Measurements from ENCODE around the gene KRT32. TPM values are rescaled to one million over a fixed set of nuclear protein-coding genes. Genes with fewer than 3 reads are reported as not detected.
"Not testable (repeated sequence)": the region's sequence is repeated elsewhere in the genome, so short reads cannot be mapped to it uniquely, and the experiment has no call there.

The KRT32 gene
- total RNA-seq, 1 experiment from 2014 or later: not detected

GRCh38 chr17:41428591-41429291 lies 38.4 kb downstream of the KRT32 start:
- H3K4me3 ChIP-seq: no peak overlapping the region
- H3K36me3 ChIP-seq: no peaks in the 10 kb centered on the region
- H3K9me3 ChIP-seq: no peaks in the 10 kb centered on the region; the same call in 1 of the 2 replicates
- H3K27me3 ChIP-seq: no peaks in the 10 kb centered on the region
- DNase-seq: no peak

GRCh38 chr17:41424111-41424635 lies 43.0 kb downstream of the KRT32 start, which contains the start of gene KRT37:
Gene KRT37 (minus strand): TSS chr17:41424585. CDS start chr17:41424523, 62 bp downstream.
- Histone ChIP-seq H3K9me3 (no peaks in the 10 kb centered on the region; the same call in 1 of the 2 replicates), H3K4me3 (no peak within 1 kb of the TSS), H3K27me3 (no peaks in the 10 kb centered on the region), H3K36me3 (no peaks in the 10 kb centered on the region)
- no peak for DNase-seq

- DNase-seq, H3K36me3 ChIP-seq, H3K9me3 ChIP-seq, H3K4me3 ChIP-seq, H3K27me3 ChIP-seq: not testable (repeated sequence)
Measured at GRCh38 chr17:41422586-41422985, 44.6 kb downstream of the KRT32 start.

- no peaks in the 10 kb centered on the region for H3K27me3 ChIP-seq
- H3K4me3 ChIP-seq: no peak overlapping the region
- H3K9me3 ChIP-seq: no peaks in the 10 kb centered on the region; the same call in 1 of the 2 replicates
- no peaks in the 10 kb centered on the region for H3K36me3 ChIP-seq
- DNase-seq: no peak
Measured at GRCh38 chr17:41421617-41422016, 45.6 kb downstream of the KRT32 start.

GRCh38 chr17:41421116-41421515 lies 46.1 kb downstream of the KRT32 start:
- Histone ChIP-seq H3K4me3 (no peak overlapping the region), H3K9me3 (no peaks in the 10 kb centered on the region; the same call in 1 of the 2 replicates), H3K36me3 (no peaks in the 10 kb centered on the region), H3K27me3 (no peaks in the 10 kb centered on the region)
- DNase-seq: no peak

GRCh38 chr17:41420134-41420533 lies 47.1 kb downstream of the KRT32 start:
- no peaks in the 10 kb centered on the region for H3K27me3 ChIP-seq
- H3K4me3 ChIP-seq: no peak overlapping the region
- peak; percentile 56 for DNase-seq
- no peaks in the 10 kb centered on the region; the same call in 1 of the 2 replicates for H3K9me3 ChIP-seq
- H3K36me3 ChIP-seq: no peaks in the 10 kb centered on the region

- Histone ChIP-seq H3K4me3 (no peak overlapping the region), H3K9me3 (no peaks in the 10 kb centered on the region; the same call in 1 of the 2 replicates), H3K27me3 (no peaks in the 10 kb centered on the region), H3K36me3 (no peaks in the 10 kb centered on the region)
- no peak for DNase-seq
Measured at GRCh38 chr17:41419716-41420115, 47.5 kb downstream of the KRT32 start.

- Histone ChIP-seq H3K9me3 (no peaks in the 10 kb centered on the region), H3K27me3 (no peaks in the 10 kb centered on the region), H3K36me3 (no peaks in the 10 kb centered on the region), H3K4me3 (no peak overlapping the region)
- DNase-seq: no peak
Measured at GRCh38 chr17:41418116-41418860, 48.9 kb downstream of the KRT32 start.

- H3K9me3 ChIP-seq: no peaks in the 10 kb centered on the region
- no peaks in the 10 kb centered on the region for H3K27me3 ChIP-seq
- no peaks in the 10 kb centered on the region for H3K36me3 ChIP-seq
- H3K4me3 ChIP-seq: no peak overlapping the region
- DNase-seq: no peak
Measured at GRCh38 chr17:41417576-41418015, 49.6 kb downstream of the KRT32 start.

- no peak overlapping the region for H3K4me3 ChIP-seq
- no peaks in the 10 kb centered on the region for H3K27me3 ChIP-seq
- H3K36me3 ChIP-seq: no peaks in the 10 kb centered on the region
- no peak for DNase-seq
- H3K9me3 ChIP-seq: no peaks in the 10 kb centered on the region
Measured at GRCh38 chr17:41417127-41417526, 50.1 kb downstream of the KRT32 start.

- no peak for DNase-seq
- no peaks in the 10 kb centered on the region for H3K9me3 ChIP-seq
- H3K36me3 ChIP-seq: no peaks in the 10 kb centered on the region
- no peak overlapping the region for H3K4me3 ChIP-seq
- no peaks in the 10 kb centered on the region for H3K27me3 ChIP-seq
Measured at GRCh38 chr17:41416479-41416878, 50.7 kb downstream of the KRT32 start.

- Histone ChIP-seq H3K36me3 (no peaks in the 10 kb centered on the region), H3K27me3 (no peaks in the 10 kb centered on the region), H3K9me3 (no peaks in the 10 kb centered on the region), H3K4me3 (no peak overlapping the region)
- peak; percentile 91 for DNase-seq
Measured at GRCh38 chr17:41415833-41416335, 51.3 kb downstream of the KRT32 start.

- Histone ChIP-seq H3K27me3 (no peaks in the 10 kb centered on the region), H3K9me3 (no peaks in the 10 kb centered on the region), H3K36me3 (no peaks in the 10 kb centered on the region), H3K4me3 (no peak overlapping the region)
- DNase-seq: no peak
Measured at GRCh38 chr17:41415411-41415810, 51.8 kb downstream of the KRT32 start.

GRCh38 chr17:41413982-41414381 lies 53.2 kb downstream of the KRT32 start:
- no peak for DNase-seq
- no peaks in the 10 kb centered on the region for H3K36me3 ChIP-seq
- H3K9me3 ChIP-seq: no peaks in the 10 kb centered on the region

GRCh38 chr17:41413353-41413957 lies 53.7 kb downstream of the KRT32 start:
- H3K36me3 ChIP-seq: no peaks in the 10 kb centered on the region
- DNase-seq: no peak

More at GRCh38 chr17:41413982-41414381, 53.2 kb downstream of the KRT32 start:
- H3K4me3 ChIP-seq: no peak overlapping the region
- H3K27me3 ChIP-seq: no peaks in the 10 kb centered on the region

GRCh38 chr17:41411072-41411840 lies 55.9 kb downstream of the KRT32 start:
- H3K27me3 ChIP-seq: no peaks in the 10 kb centered on the region
- no peak for DNase-seq
- H3K36me3 ChIP-seq: no peaks in the 10 kb centered on the region
- no peaks in the 10 kb centered on the region for H3K9me3 ChIP-seq
- no peak overlapping the region for H3K4me3 ChIP-seq

More at GRCh38 chr17:41413353-41413957, 53.7 kb downstream of the KRT32 start:
- Histone ChIP-seq H3K27me3 (no peaks in the 10 kb centered on the region), H3K9me3 (no peaks in the 10 kb centered on the region), H3K4me3 (no peak overlapping the region)
